HFF-Myc (cell line): Measurements from ENCODE around the gene DMD.

Experiments used
- DNase-seq: peaks from one replicate; pipeline ENCODE4 v3.0.0-alpha.2; 2011; ENCODE audit warnings: low read depth; ENCODE audit errors: extremely low read depth
- H3K4me3 ChIP-seq: replicated peaks from 2 replicates; pipeline ENCODE4 v1.5.1; 2011; ENCODE audit warnings: low read depth, mild to moderate bottlenecking, control low read depth, low read length
- TF ChIP-seq, protein P1 (sequence below): IDR thresholded peaks from 2 replicates; pipeline ENCODE4 v1.5.1; 2012; ENCODE audit warnings: mild to moderate bottlenecking, low read depth, low read length, control low read depth; ENCODE audit errors: missing control alignments

Gene DMD

DNA sequence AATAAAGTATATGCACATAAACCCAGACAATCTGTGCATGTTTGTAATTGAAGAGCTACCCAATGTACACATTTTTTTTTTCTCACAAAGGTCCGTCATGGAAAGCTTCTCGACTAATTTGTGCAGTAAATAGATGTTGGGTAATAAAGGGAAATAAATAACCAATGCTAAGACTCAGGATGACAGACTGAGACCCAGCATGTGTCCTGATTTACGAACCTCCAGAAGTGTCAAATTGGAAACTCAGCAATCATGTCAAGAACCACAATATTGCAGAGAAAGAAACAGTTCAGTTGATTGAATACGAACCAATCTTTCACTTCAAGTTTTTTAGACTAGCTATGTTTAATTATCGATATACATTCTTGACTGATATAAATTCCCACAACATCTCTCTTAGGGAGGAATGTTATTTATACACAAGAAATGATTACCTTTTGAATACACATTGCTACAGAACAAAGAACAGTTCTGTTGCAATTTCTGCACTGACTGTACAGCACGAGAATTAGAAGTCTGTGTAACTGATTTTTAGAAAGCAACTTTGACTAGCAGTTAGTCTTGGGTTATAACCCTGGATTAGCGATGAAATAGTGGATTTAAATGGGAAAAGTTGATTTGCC, 1513.9 kb downstream of the DMD start:
- DNase-seq = no peak
- TF ChIP-seq, protein P1, sequence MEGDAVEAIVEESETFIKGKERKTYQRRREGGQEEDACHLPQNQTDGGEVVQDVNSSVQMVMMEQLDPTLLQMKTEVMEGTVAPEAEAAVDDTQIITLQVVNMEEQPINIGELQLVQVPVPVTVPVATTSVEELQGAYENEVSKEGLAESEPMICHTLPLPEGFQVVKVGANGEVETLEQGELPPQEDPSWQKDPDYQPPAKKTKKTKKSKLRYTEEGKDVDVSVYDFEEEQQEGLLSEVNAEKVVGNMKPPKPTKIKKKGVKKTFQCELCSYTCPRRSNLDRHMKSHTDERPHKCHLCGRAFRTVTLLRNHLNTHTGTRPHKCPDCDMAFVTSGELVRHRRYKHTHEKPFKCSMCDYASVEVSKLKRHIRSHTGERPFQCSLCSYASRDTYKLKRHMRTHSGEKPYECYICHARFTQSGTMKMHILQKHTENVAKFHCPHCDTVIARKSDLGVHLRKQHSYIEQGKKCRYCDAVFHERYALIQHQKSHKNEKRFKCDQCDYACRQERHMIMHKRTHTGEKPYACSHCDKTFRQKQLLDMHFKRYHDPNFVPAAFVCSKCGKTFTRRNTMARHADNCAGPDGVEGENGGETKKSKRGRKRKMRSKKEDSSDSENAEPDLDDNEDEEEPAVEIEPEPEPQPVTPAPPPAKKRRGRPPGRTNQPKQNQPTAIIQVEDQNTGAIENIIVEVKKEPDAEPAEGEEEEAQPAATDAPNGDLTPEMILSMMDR = no peak

DNA sequence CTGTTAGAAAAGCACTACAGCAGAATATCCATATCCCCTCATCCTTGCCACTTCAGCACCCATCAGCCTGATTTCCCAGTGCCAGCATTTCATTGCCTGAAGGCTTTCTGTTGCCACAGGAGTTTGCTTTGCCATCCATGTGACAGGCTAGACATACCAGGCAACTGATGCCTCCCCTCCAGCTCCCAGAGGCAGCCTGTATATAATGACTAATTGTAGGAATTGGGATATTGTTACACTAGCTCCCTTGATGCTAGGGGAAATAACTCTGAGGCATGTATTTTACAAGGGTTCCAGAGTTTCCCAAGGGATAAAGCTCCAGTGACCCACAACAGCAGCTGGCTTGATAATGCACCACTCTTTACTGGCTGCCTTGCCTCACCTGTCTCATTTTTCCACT, 1531.5 kb downstream of the DMD start:
- TF ChIP-seq, protein P1 = no peak
- no peak overlapping the region for H3K4me3 ChIP-seq
- DNase-seq = no peak

More for the DNA sequence above, 1513.9 kb downstream of the DMD start:
- H3K4me3 ChIP-seq = no peak overlapping the region

DNA sequence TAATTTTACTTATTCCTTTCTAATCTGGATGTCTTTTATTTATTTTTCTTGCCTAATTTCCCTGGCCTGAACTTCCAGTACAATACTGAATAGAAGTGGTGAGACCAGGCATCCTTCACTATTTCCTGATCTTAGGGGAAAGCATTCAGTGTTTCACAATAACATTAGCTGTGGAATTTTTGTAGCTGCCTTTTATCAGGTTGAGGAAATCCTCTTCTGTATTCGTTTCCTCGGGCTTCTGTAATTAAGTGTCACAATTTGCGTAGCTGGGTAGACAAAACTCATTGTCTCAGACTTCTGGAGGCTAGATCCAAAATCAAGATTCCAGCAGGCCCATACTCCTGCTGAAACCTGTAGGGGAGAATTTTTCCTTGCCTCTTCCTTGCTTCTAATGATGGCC, 1541.1 kb downstream of the DMD start:
- no peak for DNase-seq

DNA sequence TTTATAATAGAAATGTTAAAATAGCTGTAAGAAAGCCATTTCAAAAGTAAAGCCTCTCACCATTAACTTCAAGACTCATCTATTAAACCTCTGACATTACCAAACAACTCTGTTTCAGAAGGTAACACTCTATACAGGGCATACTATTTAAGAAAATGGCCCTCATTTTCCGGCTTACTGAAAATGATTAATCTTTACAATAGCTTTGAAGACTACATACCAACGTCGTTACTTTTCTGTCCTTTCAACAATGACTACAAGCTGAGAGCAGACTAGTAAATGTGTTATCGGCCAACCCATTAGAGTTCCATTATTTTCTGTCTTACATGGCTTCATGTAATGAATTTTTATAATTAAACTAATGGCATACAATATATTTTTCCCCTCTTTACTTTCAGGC, 1545.9 kb downstream of the DMD start:
- H3K4me3 ChIP-seq = no peak overlapping the region
- TF ChIP-seq, protein P1 = no peak
- DNase-seq = no peak

More for the DNA sequence above, 1541.1 kb downstream of the DMD start:
- H3K4me3 ChIP-seq = no peak overlapping the region
- TF ChIP-seq, protein P1 = no peak

DNA sequence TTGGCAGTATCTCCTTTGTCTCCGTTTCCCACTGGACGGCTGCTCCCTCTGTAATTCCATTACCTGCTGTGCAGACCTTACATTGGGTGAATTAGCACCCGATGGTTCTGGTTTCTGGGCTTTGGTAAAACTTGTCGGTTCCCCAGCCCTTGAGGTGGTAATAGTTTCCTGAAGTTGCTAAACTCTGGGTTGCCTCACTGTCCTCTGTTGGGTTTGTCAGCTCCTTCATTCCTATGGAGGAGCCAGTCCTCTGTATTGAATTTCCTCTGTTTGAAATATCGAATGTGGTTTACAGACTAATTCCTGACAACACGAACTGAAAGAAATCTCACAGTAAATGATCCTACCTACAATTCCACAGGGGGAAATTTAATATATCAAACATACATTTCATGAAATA, 1548.2 kb downstream of the DMD start:
- no peak for DNase-seq
- H3K4me3 ChIP-seq = no peak overlapping the region
- TF ChIP-seq, protein P1 = no peak

DNA sequence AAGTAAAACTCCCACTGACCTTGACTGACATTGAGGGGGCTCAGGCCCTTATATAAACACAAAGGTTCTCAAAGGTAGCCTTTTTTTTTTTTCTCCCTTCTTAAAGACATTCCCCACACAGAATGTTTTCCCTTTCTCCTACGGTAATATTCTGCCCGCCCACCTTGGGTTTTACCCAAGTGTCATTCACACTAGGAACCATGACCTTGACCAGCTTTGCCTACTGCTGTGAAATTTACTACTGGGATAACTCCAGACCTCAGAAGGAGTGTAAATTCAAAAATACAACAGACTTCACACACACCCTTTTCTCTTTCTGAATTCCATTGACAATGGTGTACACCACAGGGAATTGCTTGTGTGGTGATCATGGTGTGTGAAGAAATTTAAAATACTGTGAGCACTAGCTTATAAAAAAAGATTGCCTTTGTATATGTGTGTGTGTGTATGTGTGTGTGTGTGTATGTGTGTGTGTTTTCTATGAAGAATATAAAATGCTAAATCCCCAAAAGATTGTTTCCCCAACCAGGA, 1550.0 kb downstream of the DMD start:
- TF ChIP-seq, protein P1 = no peak
- DNase-seq = no peak
- no peak overlapping the region for H3K4me3 ChIP-seq

DNA sequence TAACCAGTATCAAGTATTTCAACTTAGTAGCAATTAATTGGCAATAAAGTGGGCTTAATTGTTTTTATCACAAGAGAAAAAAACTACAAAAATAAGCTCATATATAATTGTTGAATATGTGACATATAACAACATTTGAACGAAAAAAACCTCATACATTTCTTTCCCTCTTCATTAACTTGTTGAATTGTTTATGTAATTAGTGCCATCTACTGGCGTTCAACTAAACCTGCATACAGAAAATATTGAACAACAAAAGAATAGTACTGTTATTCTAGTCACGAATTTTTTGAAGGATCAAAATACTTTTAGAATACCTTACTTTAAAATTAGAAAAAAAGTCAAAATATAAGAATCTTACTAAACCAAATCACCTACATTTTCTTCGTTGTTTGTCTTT, 1553.0 kb downstream of the DMD start:
- TF ChIP-seq, protein P1 = peak; percentile 2
- no peak overlapping the region for H3K4me3 ChIP-seq

More for the DNA sequence above, 1553.0 kb downstream of the DMD start:
- DNase-seq = no peak
